ENCODE results near the gene STAT5B.

DNA sequence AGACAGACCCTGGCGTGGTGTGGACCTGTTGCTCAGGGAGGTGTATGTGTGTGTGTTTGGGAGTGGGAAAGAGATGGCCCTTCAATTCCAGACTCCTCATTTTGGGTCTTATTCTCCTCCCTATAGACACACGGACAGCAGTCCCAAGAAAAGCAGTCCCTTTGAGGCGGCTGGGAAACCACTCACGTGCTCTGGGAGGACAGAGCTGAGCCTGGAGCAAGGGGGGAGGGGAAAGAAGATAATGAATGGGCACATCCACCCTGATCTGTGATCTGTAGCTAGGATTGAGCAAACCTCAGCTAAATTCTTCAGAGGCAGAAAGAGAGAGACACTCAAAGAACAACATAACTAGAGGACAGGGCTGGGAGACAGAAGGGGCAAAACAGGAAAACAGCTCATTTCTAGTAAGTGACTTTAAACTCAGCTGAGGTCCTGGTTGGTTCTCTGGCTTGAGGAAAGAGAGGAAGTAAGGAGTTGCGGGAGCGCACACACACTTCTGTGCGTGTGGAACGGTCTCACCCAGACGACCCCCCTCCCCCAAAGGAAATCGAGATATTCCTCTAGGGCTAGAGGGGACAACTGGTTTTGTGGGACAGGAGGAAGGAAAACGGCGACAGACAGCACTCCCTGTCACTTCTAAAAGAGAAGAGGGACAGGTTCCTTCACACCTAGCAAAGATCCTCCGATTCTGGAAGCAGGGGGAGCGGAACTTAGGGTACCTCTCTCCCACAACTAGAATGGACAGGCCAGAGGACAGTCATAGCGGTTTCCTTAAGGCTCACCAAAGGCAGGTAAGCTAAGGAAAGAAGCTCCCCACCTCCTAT lies 122.1 kb downstream of the STAT5B start:
- no peak for TF ChIP-seq POLR2AphosphoS5 (IDR thresholded peaks at IDR 0.05)
- no peak for TF ChIP-seq CTCF (IDR thresholded peaks at IDR 0.05 in 8 of 11, conservative IDR thresholded peaks at IDR 0.05 in 3 of 11)
